Measurements from ENCODE around the gene DIS3L2. TPM values are rescaled to one million over a fixed set of nuclear protein-coding genes. Genes with fewer than 3 reads are reported as not detected.

The DIS3L2 gene
- total RNA-seq, 2 experiments from 2014 or later = 25.6 to 34.5 TPM

DNA sequence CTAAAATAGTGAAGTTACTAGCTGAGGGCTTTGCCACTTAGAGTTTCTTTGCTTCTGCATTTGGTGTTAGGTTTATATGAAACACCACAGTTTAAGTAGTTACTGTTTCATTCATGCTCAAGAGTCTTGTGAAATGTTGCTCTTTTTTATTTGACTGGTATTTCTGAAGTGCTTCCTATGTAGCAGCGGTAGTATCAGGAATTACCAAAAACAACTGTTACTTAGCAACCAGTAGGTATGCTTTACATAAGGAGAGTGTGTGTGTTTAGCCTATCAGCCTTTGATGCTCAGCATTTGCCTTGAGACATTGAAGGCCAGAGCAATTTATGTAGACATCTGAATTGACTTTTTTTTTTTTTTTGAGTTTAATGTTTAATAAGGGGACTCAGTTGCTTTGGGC lies 3.6 kb downstream of the DIS3L2 start:
- intact Hi-C loops (cut with DNase I, micrococcal nuclease) = no loop called here
- Mint-ChIP-seq H3K27me3 (no peaks in the 10 kb centered on the region), H3K4me1 (peaks cover 51% of the 10 kb centered on the region), H3K9me3 (ENCODE audit: low read depth) (peaks cover 4% of the 10 kb centered on the region), H3K36me3 (ENCODE audit: low read depth) (peaks cover 12% of the 10 kb centered on the region), H3K27ac (no peak overlapping the region), H3K4me3 (no peak overlapping the region)
- ChIA-PET POLR2A (no interaction called here), CTCF (no interaction called here)
- no peak for DNase-seq
- no peak for ATAC-seq

DNA sequence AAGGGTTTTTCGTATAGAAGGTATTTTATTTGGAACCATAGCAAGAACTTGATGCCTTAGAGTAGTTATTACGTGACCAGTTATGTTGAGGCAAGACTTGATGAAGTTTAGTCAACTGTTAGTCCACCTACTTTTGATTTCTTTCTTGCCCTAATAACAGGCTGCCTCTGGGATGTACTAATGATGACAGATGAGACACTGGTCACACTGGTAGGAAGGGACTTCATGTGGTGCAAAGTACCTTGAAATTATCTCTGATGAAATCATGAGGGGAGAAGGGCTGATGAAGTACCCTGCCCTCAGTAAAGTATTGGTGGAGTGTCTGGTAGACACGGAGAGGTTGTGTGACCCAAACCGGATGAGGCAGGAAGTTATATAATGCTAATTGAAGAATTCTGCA lies 5.4 kb downstream of the DIS3L2 start:
- peaks cover 4% of the 10 kb centered on the region for H3K9me3 Mint-ChIP-seq (ENCODE audit: low read depth)
- H3K27ac Mint-ChIP-seq = no peak overlapping the region
- H3K36me3 Mint-ChIP-seq (ENCODE audit: low read depth) = peaks cover 13% of the 10 kb centered on the region
- intact Hi-C loops (cut with DNase I, micrococcal nuclease) = no loop called here
- POLR2A ChIA-PET = interaction anchor here (0.7 kb wide), 1 partner anchor 46 kb away, joined by 5 read pairs; no protein-coding TSS in a partner anchor
- no peaks in the 10 kb centered on the region for H3K27me3 Mint-ChIP-seq
- DNase-seq (no peak), ATAC-seq (no peak)
- no peak overlapping the region for H3K4me3 Mint-ChIP-seq
- CTCF ChIA-PET = interaction anchor here (1.0 to 1.8 kb wide), 2 partner anchors 14 to 21 kb away, joined by 4 read pairs; no protein-coding TSS in a partner anchor
- H3K4me1 Mint-ChIP-seq = peaks cover 45% of the 10 kb centered on the region

DNA sequence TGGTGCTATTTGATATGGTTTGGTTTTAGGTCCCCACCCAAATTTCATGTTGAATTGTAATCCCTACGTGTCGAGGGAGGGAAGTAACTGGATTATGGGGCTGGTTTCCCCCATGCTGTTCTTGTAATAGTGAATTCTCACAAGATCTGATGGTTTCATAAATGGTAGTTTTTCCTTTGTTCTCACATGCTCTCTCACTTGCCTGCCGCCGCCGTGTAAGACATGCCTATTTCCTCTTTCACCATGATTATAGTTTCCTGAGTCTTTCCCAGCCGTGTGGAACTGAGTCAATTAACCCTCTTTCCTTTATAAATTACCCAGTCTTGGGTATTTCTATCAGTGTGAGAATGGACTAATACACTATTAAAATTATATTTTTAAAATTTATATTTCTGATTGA lies 7.3 kb downstream of the DIS3L2 start:
- DNase-seq (no peak), ATAC-seq (no peak)
- peaks cover 17% of the 10 kb centered on the region for H3K36me3 Mint-ChIP-seq (ENCODE audit: low read depth)
- H3K27me3 Mint-ChIP-seq = no peaks in the 10 kb centered on the region
- H3K9me3 Mint-ChIP-seq (ENCODE audit: low read depth) = peaks cover 4% of the 10 kb centered on the region
- intact Hi-C loops (cut with DNase I, micrococcal nuclease) = no loop called here
- ChIA-PET POLR2A (no interaction called here), CTCF (no interaction called here)
- H3K27ac Mint-ChIP-seq = no peak overlapping the region
- peaks cover 31% of the 10 kb centered on the region for H3K4me1 Mint-ChIP-seq
- no peak overlapping the region for H3K4me3 Mint-ChIP-seq

DNA sequence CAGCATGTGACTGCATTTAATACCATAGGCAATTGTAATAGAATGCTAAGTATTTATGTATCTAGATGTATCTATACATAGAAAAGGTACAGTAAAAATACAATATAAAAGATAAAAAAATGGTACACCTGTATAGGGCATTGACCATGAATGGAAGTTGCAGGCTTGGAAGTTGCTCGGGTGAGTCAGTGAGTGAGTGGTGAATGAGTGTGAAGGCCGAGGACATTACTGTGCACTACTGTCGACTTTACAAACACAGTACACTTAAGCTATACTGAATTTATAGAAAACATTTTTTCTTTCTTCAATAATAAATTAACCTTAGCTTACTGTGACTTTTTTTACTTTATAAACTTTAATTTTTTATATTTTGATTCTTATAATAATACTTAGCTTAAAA lies 8.9 kb downstream of the DIS3L2 start:
- no peaks in the 10 kb centered on the region for H3K27me3 Mint-ChIP-seq
- POLR2A ChIA-PET = no interaction called here
- ATAC-seq = no peak

DNA sequence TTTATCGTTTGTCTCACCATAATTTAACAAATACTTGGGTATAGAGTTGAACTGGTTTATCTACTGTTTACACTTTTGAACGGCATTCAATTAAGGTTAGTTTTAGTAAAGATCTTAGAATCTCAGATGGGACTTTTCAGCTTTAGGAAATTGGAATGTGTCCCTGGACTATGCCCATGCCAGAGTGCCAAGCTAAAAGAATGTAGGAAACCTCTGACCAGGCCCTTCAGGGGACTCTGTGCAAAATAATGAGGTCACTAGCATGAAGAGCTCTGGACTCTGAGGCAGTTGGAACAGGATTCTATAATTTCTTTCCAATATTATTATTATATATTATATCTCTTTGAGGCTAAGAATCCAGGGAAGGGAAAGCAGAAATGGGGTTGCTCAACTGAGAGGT lies 13.5 kb downstream of the DIS3L2 start:
- no peak for ATAC-seq
- Mint-ChIP-seq H3K27ac (no peak overlapping the region), H3K4me1 (peaks cover 8% of the 10 kb centered on the region), H3K27me3 (no peaks in the 10 kb centered on the region), H3K4me3 (no peak overlapping the region), H3K36me3 (ENCODE audit: low read depth) (peaks cover 13% of the 10 kb centered on the region), H3K9me3 (ENCODE audit: low read depth) (peaks cover 2% of the 10 kb centered on the region)
- no peak for DNase-seq
- ChIA-PET CTCF (no interaction called here), POLR2A (interaction anchor here (0.7 kb wide), 1 partner anchor 42 kb away, joined by 4 read pairs; no protein-coding TSS in a partner anchor)
- intact Hi-C loops (cut with DNase I, micrococcal nuclease) = no loop called here

More for the DNA sequence above, 8.9 kb downstream of the DIS3L2 start:
- Mint-ChIP-seq H3K4me3 (no peak overlapping the region), H3K4me1 (peaks cover 17% of the 10 kb centered on the region), H3K9me3 (ENCODE audit: low read depth) (peaks cover 4% of the 10 kb centered on the region), H3K36me3 (ENCODE audit: low read depth) (peaks cover 17% of the 10 kb centered on the region), H3K27ac (no peak overlapping the region)
- DNase-seq = no peak
- intact Hi-C loops (cut with DNase I, micrococcal nuclease) = no loop called here
- CTCF ChIA-PET = interaction anchor here (0.6 kb wide), 1 partner anchor 390 kb away, joined by 3 read pairs; no protein-coding TSS in a partner anchor

DNA sequence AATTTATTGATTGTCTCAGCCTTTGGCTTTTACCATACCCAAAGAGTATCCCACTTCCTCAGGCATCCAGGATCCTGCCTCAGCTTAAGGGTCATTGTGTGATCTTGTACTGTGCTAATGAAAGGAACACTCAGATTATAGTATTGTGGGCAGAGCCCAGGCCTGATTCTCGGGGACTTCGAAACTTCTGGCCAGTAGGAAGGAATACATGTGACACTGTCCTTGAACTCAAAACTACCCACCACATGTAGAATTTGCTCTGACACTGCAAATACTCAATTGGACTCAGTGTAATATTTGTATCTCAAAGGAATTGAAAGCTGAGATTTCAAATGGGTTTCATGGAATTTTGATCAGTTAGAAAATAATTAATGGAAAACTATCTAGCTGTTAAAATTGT lies 15.9 kb downstream of the DIS3L2 start:
- H3K4me1 Mint-ChIP-seq = peaks cover 11% of the 10 kb centered on the region
- intact Hi-C loops (cut with DNase I, micrococcal nuclease) = no loop called here
- H3K27me3 Mint-ChIP-seq = no peaks in the 10 kb centered on the region
- CTCF ChIA-PET = interaction anchor here (1.0 to 1.3 kb wide), 2 partner anchors 9 to 37 kb away, joined by 3 read pairs; no protein-coding TSS in a partner anchor
- POLR2A ChIA-PET = no interaction called here
- ATAC-seq (no peak), DNase-seq (no peak)
- H3K27ac Mint-ChIP-seq = no peak overlapping the region
- H3K36me3 Mint-ChIP-seq (ENCODE audit: low read depth) = peaks cover 8% of the 10 kb centered on the region
- peaks cover 2% of the 10 kb centered on the region for H3K9me3 Mint-ChIP-seq (ENCODE audit: low read depth)
- H3K4me3 Mint-ChIP-seq = no peak overlapping the region

DNA sequence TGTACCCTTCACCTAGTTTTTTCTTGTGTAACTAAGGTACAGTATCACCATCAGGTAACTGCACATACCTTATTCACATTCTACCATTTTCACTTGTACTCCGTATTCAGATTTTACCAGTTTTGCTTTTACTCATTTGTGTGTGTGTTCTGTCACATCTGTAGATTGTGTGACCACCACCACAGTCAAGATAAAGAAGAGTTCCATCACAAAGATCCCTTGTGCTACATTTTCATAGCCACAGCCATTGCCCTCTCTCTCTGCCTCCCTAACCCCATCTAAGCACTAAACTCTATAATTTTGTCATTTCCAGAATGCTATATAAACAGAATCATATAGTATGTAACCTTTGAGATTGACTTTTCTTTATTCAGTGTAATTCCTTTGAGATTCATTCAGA lies 23.5 kb downstream of the DIS3L2 start:
- CTCF ChIA-PET = no interaction called here
- peak; percentile 26 for ATAC-seq
- no peak overlapping the region for H3K27ac Mint-ChIP-seq

DNA sequence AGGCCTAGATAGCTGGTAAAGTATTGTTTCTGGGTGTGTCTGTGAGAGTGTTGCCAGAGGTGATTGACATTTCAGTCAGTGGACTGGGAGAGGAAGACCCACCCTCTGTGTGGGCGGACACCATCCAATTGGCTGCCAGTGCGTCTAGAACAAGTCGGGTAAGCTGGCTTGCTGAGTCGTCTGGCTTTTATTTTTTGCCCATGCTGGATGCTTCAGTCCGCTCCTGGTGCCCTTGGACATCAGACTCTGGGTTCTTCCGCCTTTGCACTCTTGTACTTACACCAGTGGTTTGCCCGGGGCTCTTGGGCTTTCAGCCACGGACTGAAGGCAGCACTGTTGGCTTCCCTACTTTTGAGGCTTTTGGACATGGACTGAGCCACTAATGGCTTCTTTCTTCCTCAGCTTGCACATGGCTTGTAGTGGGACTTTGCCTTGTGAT lies 24.3 kb downstream of the DIS3L2 start:
- H3K27me3 Mint-ChIP-seq = no peaks in the 10 kb centered on the region
- peaks cover 24% of the 10 kb centered on the region for H3K4me1 Mint-ChIP-seq
- ChIA-PET CTCF (interaction anchor here (1.5 kb wide), 1 partner anchor 8 kb away, joined by 3 read pairs; no protein-coding TSS in a partner anchor), POLR2A (interaction anchor here (0.6 kb wide), 1 partner anchor 576 kb away, joined by 3 read pairs; no protein-coding TSS in a partner anchor)
- no peaks in the 10 kb centered on the region for H3K9me3 Mint-ChIP-seq (ENCODE audit: low read depth)
- no peak for ATAC-seq
- DNase-seq = peak; percentile 27
- intact Hi-C loops (cut with DNase I, micrococcal nuclease) = no loop called here
- H3K27ac Mint-ChIP-seq = no peak overlapping the region
- H3K36me3 Mint-ChIP-seq (ENCODE audit: low read depth) = peaks cover 10% of the 10 kb centered on the region
- no peak overlapping the region for H3K4me3 Mint-ChIP-seq

More for the DNA sequence above, 23.5 kb downstream of the DIS3L2 start:
- no peaks in the 10 kb centered on the region for H3K27me3 Mint-ChIP-seq
- H3K36me3 Mint-ChIP-seq (ENCODE audit: low read depth) = peaks cover 10% of the 10 kb centered on the region
- DNase-seq = no peak
- POLR2A ChIA-PET = no interaction called here
- no peaks in the 10 kb centered on the region for H3K9me3 Mint-ChIP-seq (ENCODE audit: low read depth)
- intact Hi-C loops (cut with DNase I, micrococcal nuclease) = no loop called here
- H3K4me3 Mint-ChIP-seq = no peak overlapping the region
- peaks cover 27% of the 10 kb centered on the region for H3K4me1 Mint-ChIP-seq

DNA sequence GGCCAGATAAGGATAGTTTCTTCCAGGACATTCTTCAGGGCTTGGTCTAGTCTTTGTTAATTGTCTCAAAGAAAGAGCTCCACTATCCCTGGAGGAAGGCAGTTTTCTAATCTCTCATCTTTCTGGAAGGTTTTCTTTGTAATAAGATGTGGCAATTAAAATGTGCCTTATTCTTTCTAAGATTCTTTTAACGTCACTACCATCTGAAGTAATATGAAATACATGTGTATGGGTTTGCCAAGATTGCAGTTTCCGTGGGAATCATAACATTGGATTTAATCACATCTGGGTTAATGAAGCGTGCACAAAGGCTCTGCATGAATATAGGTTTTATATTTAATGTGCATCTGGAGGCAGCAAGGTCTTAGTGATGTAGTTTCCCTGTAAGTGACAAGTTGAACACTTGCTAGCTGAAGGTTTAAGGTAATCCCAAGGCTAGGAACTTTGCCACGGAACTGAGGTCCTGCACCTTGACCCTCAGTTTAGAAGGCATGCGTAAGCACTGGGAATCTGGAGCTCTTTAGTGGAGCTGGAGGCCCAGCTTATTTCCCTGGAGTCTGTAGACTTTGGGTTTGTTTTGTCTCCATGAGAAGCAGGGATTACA lies 25.7 kb downstream of the DIS3L2 start:
- Mint-ChIP-seq H3K4me1 (peaks cover 29% of the 10 kb centered on the region), H3K27ac (no peak overlapping the region), H3K27me3 (no peaks in the 10 kb centered on the region), H3K36me3 (ENCODE audit: low read depth) (peaks cover 13% of the 10 kb centered on the region), H3K9me3 (ENCODE audit: low read depth) (no peaks in the 10 kb centered on the region), H3K4me3 (no peak overlapping the region)
- no peak for ATAC-seq
- intact Hi-C loops (cut with DNase I, micrococcal nuclease) = no loop called here
- ChIA-PET CTCF (interaction anchor here (0.9 to 1.5 kb wide), 2 partner anchors 10 to 39 kb away, joined by 3 read pairs; no protein-coding TSS in a partner anchor), POLR2A (interaction anchor here (0.6 kb wide), 1 partner anchor 44 kb away, joined by 4 read pairs; no protein-coding TSS in a partner anchor)
- DNase-seq = no peak

DNA sequence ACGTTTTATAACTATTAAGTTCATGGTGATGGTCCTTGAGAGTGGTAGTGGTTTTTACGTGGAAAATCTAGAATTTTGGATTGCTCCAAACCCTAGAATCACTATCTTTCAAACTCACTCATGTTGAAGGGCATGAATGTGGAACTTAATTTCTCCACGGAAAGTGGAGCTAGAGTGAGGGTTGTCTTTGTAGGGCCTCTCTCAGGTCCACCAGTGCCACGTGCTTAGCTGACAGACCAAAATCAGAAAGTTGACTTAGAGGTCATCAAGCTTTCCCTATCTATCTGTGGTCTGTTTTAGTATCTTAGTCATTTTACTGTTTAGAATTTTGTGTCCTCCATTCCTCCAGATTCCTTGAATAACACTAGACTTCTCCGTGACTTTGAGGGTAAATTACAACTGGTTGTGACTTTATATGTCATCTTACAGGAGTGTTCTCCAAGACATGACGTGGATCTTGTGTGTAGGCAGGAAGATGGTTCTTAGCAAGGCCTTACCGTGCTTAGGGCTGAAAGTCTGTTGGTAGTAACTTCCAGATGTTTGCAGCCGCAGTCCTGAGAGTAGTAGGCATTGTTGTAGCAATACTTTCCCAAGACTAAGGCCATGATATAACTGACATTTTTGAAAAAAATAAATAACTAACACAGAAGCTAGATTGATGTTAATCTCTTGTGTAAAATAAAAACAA lies 26.8 kb downstream of the DIS3L2 start:
- ChIA-PET CTCF (interaction anchor here (0.5 to 1.2 kb wide), 5 partner anchors 21 to 460 kb away, joined by 3 to 4 read pairs (median 3); no protein-coding TSS in a partner anchor), POLR2A (interaction anchor here (0.6 kb wide), 1 partner anchor 181 kb away, joined by 3 read pairs; no protein-coding TSS in a partner anchor)
- Mint-ChIP-seq H3K27ac (no peak overlapping the region), H3K4me1 (peaks cover 37% of the 10 kb centered on the region), H3K9me3 (ENCODE audit: low read depth) (no peaks in the 10 kb centered on the region), H3K36me3 (ENCODE audit: low read depth) (peaks cover 16% of the 10 kb centered on the region), H3K27me3 (no peaks in the 10 kb centered on the region), H3K4me3 (no peak overlapping the region)
- DNase-seq (no peak), ATAC-seq (no peak)
- intact Hi-C loops (cut with DNase I, micrococcal nuclease) = no loop called here

DNA sequence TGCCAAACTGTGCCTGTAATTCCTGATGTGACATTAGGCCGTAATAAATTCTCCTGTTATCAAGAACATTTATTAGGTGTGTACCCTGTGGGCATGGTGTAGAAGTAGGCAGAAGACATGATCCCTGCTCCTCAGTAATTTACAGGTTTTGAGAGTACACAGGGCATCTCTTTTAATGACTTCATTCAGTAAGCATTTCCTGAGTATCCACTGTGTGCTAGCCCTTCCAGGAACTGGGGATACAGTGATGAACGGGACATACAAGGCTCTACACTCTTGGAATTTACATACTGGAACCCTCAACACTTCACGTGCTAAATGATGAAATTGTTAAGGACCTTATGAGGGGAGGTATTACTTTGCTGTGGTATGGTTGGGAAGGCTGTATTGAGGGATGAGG lies 30.2 kb downstream of the DIS3L2 start:
- peaks cover 11% of the 10 kb centered on the region for H3K36me3 Mint-ChIP-seq (ENCODE audit: low read depth)
- ChIA-PET CTCF (no interaction called here), POLR2A (no interaction called here)
- peaks cover 45% of the 10 kb centered on the region for H3K4me1 Mint-ChIP-seq
- DNase-seq (no peak), ATAC-seq (no peak)
- no peak overlapping the region for H3K27ac Mint-ChIP-seq
- H3K4me3 Mint-ChIP-seq = no peak overlapping the region
- H3K27me3 Mint-ChIP-seq = no peaks in the 10 kb centered on the region
- intact Hi-C loops (cut with DNase I, micrococcal nuclease) = no loop called here
- H3K9me3 Mint-ChIP-seq (ENCODE audit: low read depth) = no peaks in the 10 kb centered on the region

DNA sequence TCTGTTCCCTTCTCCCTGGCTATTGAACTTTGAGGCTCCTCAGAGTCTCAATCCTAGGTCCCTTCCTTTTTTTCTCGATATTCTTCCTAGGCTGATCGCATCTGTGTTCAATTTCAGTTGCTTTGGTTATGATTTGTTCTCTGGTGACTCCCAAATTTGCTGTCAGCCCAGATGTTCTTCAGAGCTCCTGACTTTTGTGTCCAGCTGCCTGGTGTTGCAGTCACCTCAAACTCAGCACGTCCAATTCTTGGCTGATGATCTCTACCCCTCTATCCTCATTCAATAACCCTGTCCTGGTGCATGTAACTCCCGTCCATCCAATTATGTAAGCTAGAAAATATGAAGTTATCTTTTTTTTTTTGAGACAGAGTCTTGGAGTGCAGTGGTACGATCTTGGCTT lies 31.4 kb downstream of the DIS3L2 start:
- DNase-seq (no peak), ATAC-seq (no peak)
- ChIA-PET POLR2A (no interaction called here), CTCF (interaction anchor here (0.7 to 1.6 kb wide), 3 partner anchors 13 to 484 kb away, joined by 3 to 5 read pairs (median 3); no protein-coding TSS in a partner anchor)
- no peak overlapping the region for H3K27ac Mint-ChIP-seq
- no peaks in the 10 kb centered on the region for H3K9me3 Mint-ChIP-seq (ENCODE audit: low read depth)
- peaks cover 45% of the 10 kb centered on the region for H3K4me1 Mint-ChIP-seq
- intact Hi-C loops (cut with DNase I, micrococcal nuclease) = no loop called here
- H3K36me3 Mint-ChIP-seq (ENCODE audit: low read depth) = peaks cover 11% of the 10 kb centered on the region
- no peaks in the 10 kb centered on the region for H3K27me3 Mint-ChIP-seq
- no peak overlapping the region for H3K4me3 Mint-ChIP-seq

All from activated CD4-positive, alpha-beta T cell treated with anti-CD3 and anti-CD28 coated beads for 36 hours (primary cell).